ENCODE results near the gene ABCB8.

DNA sequence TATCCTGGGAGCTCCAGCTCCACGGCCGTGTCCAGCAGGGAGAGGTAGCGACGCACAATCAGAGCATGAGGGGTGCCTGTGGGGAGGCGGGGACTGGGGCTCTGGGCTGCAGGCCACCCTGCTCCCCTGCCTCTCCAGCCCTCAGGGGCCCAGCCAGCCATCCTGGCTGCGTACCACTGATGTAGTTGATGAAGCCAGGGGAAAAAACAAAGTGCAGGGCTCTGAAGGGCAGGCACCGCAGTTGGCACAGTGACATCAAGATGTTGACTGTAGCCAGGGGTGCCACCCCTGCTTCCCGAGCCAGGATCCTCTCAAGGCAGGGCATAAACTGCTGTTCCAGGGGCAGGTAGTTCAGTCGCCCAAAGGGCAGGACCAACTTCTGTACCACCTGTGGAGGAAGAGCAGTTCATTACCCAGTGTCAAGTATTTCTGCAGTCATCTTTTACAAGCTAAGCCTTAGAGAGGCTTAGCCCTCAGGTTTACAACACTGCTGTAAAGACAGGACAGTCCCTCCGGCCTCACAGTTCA, 49.5 kb downstream of the ABCB8 start:
- TF ChIP-seq CTCF (tag by site-specific recombination; IDR thresholded peaks at IDR 0.05) (no peak), ZNF521 (tag by site-specific recombination; IDR thresholded peaks at IDR 0.05) (no peak), SP3 (tag by site-specific recombination; IDR thresholded peaks at IDR 0.05) (no peak), SP2 (tag by site-specific recombination; IDR thresholded peaks at IDR 0.05) (no peak), ZNF610 (tag by site-specific recombination; IDR thresholded peaks at IDR 0.05; ENCODE audit: borderline replicate concordance) (no peak), ZBTB21 (tag by site-specific recombination; IDR thresholded peaks at IDR 0.05) (no peak), YY1 (tag by site-specific recombination; IDR thresholded peaks at IDR 0.05) (no peak), TCF7L2 (IDR thresholded peaks at IDR 0.05; ENCODE audit: borderline replicate concordance, low read depth, low read length) (no peak)
- TF ChIP-seq, protein P1, sequence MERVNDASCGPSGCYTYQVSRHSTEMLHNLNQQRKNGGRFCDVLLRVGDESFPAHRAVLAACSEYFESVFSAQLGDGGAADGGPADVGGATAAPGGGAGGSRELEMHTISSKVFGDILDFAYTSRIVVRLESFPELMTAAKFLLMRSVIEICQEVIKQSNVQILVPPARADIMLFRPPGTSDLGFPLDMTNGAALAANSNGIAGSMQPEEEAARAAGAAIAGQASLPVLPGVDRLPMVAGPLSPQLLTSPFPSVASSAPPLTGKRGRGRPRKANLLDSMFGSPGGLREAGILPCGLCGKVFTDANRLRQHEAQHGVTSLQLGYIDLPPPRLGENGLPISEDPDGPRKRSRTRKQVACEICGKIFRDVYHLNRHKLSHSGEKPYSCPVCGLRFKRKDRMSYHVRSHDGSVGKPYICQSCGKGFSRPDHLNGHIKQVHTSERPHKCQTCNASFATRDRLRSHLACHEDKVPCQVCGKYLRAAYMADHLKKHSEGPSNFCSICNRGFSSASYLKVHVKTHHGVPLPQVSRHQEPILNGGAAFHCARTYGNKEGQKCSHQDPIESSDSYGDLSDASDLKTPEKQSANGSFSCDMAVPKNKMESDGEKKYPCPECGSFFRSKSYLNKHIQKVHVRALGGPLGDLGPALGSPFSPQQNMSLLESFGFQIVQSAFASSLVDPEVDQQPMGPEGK (tag by site-specific recombination; IDR thresholded peaks at IDR 0.05) = no peak

All from HEK293 (cell line).